NCI-H2171 treated with DMSO at 0.1 percent for 48 hours (cell line): ENCODE data around the gene IGFLR1.

Source experiments
- DNase-seq: peaks from one replicate; lab custom pipeline; 2025; lab: John Stamatoyannopoulos, UW

IGFLR1 gene

DNA sequence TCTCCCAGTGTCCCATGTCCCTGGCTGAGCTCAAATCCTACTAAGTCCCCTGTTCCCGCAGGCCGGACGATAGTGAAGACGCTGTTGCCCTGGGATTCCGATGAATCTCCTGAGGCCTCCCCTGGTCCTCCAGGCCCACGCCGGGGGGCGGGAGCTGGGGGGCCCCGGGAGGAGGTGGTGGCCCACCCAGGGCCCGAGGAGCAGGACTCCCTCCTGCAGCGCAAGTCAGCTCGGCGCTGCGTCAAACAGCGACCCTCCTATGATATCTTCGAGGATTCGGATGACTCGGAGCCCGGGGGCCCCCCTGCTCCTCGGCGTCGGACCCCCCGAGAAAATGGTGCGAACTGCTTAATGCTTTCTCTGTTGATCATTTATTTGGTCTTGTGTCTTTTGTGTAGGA is 18.6 kb downstream of the IGFLR1 start:
- no peak for DNase-seq

DNA sequence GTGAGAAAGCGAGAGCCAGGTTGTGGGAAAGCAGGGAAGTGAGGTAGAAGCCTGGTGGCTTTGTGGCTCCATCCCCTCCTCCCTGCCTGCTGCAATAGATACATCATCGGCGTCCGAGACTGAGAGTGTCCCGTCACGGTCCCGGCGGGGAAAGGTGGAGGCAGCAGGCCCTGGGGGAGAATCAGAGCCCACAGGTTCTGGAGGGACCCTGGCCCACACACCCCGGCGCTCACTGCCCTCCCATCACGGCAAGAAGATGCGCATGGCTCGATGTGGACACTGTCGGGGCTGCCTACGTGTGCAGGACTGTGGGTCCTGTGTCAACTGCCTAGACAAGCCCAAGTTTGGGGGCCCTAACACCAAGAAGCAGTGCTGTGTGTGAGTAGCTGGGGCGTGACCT is 19.4 kb downstream of the IGFLR1 start:
- DNase-seq = no peak

DNA sequence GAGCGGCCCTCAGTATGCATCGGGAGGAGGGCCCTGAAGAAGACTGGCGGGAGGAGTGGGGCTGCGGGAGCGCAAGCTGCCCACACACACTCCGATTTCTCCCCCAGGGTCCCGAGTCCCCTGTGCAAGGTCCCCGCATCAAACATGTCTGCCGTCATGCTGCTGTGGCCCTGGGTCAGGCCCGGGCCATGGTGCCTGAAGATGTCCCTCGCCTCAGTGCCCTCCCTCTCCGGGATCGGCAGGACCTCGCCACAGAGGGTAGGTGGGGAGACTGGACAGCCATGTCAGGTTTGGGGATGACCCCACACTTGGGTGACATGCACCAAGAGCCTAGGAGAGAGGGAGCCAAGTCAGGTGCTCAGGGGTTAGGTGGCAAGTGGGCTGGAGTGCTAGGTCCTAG is 19.8 kb downstream of the IGFLR1 start:
- DNase-seq = no peak

DNA sequence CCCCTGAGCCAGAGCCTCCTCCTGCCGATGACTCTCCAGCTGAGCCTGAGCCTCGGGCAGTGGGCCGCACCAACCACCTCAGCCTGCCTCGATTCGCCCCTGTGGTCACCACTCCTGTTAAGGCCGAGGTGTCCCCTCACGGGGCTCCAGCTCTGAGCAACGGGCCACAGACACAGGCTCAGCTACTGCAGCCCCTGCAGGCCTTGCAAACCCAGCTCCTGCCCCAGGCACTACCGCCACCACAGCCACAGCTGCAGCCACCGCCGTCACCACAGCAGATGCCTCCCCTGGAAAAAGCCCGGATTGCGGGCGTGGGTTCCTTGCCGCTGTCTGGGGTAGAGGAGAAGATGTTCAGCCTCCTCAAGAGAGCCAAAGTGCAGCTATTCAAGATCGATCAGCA is 20.9 kb downstream of the IGFLR1 start:
- no peak for DNase-seq

DNA sequence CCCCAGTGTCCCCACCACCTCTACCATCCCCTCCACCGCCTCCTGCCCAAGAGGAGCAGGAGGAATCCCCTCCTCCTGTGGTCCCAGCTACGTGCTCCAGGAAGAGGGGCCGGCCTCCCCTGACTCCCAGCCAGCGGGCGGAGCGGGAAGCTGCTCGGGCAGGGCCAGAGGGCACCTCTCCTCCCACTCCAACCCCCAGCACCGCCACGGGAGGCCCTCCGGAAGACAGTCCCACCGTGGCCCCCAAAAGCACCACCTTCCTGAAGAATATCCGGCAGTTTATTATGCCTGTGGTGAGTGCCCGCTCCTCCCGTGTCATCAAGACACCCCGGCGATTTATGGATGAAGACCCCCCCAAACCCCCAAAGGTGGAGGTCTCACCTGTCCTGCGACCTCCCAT is 21.6 kb downstream of the IGFLR1 start:
- no peak for DNase-seq

DNA sequence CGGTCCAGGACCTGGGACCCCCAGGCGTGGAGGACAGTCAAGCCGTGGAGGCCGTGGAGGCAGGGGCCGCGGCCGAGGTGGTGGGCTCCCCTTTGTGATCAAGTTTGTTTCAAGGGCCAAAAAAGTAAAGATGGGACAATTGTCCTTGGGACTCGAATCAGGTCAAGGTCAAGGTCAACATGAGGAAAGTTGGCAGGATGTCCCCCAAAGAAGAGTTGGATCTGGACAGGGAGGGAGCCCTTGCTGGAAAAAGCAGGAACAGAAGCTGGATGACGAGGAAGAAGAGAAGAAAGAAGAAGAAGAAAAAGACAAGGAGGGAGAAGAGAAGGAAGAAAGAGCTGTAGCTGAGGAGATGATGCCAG is 22.1 kb downstream of the IGFLR1 start:
- DNase-seq = no peak

DNA sequence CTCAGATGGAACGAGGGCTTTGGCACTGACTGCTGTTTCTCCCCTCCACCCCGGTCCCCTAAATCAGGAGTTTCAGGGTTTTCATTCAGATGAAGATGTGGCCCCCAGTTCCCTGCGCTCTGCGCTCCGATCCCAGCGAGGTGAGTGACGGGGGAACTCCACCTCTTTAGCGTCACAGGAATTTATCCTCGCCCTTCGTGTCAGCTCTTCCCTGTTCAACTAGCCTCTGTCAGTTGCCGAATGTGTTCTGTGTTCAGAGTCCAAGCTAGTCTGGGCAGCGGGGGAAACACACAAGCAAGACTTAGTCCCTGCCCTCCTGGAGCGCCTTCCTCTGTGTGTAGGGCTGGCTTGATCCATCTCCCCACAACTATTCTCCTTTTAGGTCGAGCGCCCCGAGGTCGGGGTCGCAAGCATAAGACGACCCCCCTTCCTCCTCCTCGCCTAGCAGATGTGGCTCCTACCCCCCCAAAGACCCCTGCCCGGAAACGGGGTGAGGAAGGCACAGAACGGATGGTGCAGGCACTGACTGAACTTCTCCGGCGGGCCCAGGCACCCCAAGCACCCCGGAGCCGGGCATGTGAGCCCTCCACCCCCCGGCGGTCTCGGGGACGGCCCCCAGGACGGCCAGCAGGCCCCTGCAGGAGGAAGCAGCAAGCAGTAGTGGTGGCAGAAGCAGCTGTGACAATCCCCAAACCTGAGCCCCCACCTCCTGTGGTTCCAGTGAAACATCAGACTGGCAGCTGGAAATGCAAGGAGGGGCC is 22.7 kb downstream of the IGFLR1 start:
- DNase-seq = no peak

DNA sequence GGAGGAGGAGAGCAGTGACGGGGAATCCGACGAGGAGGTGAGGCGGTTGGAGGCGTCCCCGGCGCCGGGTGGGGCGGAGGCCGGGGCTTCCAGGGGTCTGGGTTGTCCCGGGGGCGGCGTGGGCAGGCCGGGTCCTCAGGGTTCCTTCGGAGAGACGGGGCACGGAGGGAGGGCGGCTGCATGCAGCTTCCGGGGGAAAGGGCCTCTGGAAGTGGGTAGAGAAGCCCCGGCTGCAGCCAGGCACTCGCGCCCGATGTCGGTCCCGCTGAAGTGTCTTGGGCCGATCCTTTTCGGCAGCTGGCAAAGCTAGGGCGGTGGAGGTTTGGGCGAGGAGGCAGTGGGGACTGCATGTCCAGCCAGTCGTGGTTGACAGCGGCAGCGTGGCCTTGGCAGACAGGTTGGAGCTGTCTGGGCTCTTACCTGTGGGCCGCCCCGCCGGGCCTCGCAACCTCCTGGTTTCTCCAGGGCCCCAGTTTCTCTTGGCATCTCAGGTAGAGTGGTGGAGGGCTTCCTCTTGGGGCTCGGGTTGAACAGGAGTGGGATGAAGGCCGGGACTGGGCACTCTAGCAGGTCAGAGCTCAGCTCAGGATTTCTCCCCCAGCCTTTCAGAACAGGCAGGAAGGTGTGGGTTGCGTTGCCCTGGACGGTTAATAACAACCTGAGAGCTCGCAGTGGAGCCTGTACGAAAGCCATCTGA is 23.8 kb downstream of the IGFLR1 start:
- DNase-seq = no peak

DNA sequence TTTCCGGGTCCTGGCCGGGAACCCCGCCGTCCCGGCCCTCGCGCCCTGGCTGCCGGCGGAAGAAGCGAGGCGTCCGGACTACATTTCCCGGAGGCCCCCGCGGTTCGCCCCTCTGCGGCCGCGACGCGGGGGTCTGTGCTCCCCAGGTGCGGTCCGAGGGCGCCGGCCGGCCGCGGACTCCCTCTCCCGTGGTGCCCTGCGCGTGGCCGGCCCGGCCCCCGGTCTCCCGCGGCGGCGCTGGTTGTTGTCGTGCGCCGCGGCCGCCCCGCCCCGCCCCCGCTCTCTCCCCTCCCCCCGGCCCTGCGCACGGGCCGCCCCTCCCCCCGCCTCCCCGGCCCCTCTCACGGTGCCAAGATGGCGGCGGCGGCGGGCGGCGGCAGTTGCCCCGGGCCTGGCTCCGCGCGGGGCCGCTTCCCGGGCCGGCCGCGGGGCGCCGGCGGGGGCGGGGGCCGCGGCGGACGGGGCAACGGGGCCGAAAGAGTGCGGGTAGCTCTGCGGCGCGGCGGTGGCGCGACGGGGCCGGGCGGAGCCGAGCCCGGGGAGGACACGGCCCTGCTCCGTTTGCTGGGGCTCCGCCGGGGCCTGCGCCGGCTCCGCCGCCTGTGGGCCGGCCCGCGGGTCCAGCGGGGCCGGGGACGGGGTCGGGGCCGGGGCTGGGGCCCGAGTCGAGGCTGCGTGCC is 24.4 kb downstream of the IGFLR1 start, which contains the start of gene KMT2B:
KMT2B (plus strand) TSS at position 339 of the 680 bp plus-strand sequence; CDS start at position 355, 16 bp downstream.
- DNase-seq = no peak

DNA sequence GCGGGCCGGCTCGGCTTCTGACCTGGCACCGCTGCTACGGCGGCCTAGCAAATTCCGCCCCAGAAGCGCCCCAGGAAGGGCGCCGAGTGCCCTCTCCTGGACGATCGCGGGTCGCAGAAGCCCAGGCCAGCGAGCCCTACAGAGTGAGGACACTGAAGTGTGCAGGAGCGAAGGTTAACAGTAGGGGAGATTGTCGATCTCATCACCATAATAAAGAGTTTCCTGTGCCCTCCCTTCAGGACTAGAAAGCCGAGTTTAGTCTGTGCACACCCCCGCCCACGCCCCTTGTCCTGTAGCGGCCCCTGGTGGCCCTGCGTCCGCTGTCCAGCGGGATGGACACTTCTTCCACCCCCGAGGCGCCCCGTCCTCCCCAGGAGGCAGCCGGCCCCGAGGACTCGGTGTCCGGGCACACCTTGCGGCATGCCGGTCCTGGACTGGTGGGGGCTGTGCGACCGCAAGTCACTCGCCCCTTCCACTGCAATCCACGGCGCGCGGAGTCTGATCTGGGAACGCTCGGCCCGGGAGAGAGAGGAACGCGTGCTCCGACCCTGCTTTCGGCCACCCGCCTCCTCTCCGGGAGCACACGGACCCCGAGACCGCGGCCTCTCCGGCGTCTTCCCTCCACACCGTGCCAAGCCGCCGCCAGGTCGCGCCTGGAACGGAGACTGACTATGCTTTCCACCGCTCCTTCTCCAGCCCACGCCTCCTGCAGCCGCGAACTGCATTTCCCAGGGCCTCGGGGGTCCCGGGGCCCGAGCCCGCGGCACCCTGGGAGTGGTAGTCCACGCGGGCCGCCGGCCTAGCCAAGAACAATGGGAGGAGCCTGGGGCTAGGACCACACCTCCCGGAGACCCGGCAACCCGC is 25.2 kb downstream of the IGFLR1 start:
- DNase-seq = peak; percentile 97

DNA sequence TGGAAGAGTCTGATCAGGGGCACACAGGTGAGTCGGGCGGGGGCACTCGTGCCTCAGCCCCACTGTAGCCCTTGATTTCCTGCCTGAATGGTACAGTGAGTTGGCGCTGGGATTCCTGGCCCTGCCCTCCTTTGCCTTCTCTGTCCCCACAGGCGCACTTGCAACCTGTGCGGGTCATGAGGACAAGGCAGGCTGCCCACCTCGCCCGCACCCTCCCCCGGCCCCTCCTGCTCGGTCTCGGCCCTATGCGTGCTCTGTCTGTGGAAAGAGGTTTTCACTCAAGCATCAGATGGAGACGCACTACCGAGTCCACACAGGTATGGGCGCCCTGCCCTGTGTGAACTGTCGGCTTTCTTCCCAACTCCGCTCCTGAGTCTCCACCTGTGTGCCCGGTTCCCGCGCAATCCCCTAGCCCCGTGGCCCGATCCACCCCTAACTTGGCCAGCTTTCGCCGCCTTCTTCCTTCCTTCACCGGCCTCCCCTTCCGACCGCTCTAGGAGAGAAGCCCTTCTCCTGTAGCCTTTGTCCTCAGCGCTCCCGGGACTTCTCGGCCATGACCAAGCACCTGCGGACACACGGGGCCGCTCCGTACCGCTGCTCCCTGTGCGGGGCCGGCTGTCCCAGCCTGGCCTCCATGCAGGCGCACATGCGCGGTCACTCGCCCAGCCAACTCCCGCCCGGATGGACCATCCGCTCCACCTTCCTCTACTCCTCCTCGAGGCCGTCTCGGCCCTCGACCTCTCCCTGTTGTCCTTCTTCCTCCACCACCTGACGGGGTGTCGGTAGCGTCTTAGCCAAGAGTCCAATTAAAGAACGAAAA is 26.1 kb downstream of the IGFLR1 start:
- DNase-seq = peak; percentile 37

DNA sequence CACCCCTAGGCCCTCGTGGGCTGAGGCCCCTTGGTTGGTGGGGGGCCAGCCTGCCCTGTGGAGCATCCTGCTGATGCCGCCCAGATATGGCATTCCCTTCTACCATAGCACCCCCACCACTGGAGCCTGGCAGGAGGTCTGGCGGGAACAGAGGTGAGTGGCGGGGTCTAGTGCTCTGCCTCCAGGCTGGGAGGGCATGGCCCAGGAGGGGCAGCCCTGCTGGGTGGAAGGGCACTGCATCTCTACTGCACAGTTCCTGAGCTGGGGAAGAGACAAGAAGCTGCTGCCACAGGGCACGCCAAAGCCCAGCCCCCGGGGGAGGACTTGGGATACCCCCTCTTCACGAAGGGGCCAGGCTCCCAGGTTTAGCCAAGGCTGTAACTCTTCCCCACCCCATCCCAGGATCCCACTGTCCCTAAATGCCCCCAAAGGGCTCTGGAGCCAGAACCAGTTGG is 26.9 kb downstream of the IGFLR1 start:
- no peak for DNase-seq

DNA sequence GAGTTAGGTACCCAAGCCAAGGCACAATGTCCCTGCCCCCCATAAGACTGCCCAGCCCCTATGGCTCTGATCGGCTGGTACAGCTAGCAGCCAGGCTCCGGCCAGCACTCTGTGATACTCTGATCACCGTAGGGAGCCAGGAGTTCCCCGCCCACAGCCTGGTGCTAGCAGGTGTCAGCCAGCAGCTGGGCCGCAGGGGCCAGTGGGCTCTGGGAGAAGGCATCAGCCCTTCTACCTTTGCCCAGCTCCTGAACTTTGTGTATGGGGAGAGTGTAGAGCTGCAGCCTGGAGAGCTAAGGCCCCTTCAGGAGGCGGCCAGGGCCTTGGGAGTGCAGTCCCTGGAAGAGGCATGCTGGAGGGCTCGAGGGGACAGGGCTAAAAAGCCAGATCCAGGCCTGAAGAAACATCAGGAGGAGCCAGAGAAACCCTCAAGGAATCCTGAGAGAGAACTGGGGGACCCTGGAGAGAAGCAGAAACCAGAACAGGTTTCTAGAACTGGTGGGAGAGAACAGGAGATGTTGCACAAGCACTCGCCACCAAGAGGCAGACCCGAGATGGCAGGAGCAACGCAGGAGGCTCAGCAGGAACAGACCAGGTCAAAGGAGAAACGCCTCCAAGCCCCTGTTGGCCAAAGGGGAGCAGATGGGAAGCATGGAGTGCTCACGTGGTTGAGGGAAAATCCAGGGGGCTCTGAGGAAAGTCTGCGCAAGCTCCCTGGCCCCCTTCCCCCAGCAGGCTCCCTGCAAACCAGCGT is 27.5 kb downstream of the IGFLR1 start:
- no peak for DNase-seq

DNA sequence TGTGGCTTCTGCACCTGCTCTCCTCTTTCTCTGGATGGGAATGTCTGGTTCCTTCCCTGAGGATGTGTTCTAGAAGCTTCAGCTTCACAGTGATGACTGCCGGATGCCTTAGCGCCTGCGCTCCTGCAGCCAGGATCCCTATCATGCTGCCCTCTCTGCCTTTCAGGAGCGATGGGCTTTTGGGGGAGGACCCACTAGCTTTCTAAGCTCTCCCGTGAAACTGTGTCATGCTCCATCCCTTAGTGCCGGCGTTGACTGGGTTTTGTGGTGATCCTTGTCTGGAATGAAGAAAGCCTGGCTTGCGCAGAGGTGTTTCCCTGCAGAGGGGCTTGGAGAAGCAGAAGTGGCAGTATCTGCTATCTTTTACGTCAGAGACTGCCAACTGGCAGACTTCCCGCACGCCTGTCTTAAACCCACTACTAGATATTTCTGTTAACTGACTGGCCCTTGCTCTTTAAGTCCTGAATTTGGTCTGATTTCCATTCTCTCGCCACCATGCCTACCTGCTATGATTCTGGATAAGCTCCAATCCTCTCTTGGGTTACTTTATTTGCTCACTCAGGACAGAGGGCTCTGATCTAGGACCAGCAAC is 28.3 kb downstream of the IGFLR1 start:
- DNase-seq = no peak

DNA sequence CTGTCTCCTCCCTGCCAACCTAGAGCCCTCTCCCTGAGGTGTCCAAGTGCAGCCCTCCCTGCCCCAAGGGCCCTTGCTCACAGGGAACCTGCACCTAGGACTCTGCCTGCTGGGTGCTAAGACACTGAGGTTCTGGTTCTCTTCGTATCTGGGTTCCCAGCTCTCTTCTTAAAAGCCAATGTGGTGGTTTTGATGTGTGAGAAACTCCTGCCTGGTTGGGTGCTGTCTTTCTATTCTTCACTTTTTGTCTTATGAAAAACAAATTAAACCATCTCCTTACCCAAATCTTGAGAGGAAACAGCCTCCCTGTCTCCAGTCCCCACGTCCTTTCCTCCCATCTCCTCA is 28.8 kb downstream of the IGFLR1 start:
- no peak for DNase-seq

DNA sequence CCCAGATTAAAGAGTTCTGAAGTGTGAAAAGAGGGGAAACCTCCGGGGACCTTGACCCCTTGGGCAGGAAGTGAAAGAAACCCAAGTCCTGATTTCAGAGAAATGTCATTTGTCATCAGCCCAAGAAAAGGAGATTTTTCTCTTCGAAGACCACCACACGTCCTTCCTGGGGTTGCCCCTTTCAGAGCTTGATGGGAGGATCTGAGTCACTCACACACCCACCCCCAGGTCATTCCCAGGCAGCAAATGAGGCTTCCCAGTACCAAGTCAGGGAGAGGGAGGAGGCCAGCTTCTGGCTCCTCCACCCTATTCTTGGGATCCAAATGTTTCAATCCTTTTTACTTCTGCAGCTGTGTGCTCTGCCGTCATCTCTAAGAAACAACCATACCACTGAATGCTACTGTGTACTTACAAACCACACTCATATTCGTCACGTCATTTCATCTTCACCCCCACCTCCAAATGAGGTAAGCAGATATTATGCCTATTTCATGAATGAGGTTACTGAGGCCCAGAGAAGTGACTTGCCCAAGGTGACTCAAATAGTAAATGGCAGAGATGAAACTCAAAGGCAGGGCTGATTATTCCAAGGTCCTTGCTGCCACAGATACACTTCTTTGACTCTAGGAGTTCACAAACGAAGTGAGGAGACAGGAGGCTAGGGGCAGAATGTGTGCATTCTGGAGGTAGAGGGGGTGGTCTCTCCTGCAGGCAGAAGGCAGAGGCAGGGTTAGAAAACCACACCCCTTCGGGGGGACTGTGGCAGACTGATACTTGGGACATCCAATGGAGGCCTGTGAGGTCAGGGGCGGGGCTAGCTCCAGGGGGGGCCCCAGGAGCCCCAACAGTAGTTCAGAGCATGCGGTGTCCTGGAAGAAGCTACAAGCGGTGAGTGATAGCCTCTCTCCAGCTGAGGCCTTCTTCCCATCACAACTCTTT is 29.4 kb downstream of the IGFLR1 start:
- no peak for DNase-seq

DNA sequence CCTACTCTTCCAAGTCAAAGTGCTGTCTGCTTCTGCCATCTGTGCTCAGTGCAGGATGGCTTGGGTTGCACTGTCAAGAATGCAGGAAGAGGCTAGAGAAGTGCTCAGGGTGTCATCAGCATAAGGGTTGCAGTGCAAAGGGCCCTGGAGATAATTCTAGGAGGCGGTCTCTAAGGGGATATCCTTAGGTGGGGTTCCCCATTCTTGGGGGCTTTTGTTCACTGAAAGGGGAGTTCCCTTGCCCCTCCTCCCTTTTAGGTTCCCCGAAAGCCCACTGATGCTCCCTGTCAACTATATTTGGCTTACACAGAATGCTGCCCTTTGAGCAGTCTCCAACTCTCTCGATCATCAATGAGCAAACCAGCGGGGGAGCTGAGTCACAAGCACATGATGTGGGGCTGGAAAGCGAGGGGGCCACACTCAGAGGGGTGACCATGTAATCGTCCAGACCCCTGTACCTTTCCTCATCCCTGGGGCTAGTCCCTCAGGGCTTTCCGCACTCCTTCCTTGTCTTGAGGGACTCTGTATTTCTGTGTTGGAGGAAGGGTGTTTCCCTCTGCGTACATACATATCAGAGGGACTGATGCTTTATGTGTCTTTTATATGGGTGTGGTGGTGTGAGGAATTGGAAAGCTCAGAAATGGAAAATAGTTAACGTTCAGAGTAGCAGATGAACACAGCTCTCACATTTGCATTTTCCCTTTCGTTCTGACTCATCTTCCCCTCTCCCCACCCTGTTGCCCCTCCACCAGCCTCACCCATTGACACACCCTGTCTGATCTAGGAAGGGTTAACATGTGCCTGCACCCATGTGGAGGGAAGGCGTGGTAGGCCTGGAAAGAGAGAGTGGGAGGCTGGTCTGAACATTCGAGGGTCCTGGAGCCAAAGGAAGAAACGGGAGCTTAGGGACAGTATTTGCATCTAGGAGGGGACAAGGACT is 31.2 kb downstream of the IGFLR1 start:
- peak; percentile 9 for DNase-seq

DNA sequence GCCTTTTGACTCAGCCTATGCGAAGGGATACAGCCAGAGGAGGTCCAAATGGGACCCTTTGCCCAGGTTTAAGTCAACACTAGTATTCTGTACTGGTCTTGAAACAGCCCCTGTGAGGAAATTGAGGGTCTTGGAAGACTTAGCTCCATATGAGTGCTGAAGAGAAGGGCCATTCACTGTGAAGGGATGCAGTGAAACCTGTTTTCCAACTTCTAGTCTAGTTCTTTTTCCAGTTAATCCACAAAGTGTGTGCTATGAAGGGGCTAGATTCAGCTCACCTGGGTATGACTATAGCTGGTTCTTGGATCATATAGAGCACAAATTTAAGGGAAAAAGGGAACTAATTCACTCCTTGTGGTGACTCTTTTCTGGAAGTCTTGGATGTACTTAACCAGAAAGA is 33.9 kb downstream of the IGFLR1 start:
- DNase-seq = no peak
